ENCODE results near the gene TSPEAR.

GRCh38 chr21:44681152-44681551 lies 30.2 kb downstream of the TSPEAR start:
- TF ChIP-seq, protein P1, sequence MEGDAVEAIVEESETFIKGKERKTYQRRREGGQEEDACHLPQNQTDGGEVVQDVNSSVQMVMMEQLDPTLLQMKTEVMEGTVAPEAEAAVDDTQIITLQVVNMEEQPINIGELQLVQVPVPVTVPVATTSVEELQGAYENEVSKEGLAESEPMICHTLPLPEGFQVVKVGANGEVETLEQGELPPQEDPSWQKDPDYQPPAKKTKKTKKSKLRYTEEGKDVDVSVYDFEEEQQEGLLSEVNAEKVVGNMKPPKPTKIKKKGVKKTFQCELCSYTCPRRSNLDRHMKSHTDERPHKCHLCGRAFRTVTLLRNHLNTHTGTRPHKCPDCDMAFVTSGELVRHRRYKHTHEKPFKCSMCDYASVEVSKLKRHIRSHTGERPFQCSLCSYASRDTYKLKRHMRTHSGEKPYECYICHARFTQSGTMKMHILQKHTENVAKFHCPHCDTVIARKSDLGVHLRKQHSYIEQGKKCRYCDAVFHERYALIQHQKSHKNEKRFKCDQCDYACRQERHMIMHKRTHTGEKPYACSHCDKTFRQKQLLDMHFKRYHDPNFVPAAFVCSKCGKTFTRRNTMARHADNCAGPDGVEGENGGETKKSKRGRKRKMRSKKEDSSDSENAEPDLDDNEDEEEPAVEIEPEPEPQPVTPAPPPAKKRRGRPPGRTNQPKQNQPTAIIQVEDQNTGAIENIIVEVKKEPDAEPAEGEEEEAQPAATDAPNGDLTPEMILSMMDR (IDR thresholded peaks at IDR 0.05; ENCODE audit: insufficient read depth, low read length, poor library complexity, severe bottlenecking), result no peak
- TF ChIP-seq EZH2phosphoT487 (conservative IDR thresholded peaks at IDR 0.05; ENCODE audit: low read length), result no peak

Data from SU-DHL-6 (cell line).